WTC11 (cell line): ENCODE data around the gene TCF20. TPM values are rescaled to one million over a fixed set of nuclear protein-coding genes. Genes with fewer than 3 reads are reported as not detected.

ENCODE experiments used
- ATAC-seq: fragments of 200-7000 bp; cut with Tn5 transposase; 2 replicates; pipeline ENCODE4 v1.10.0; 2021; ENCODE audit warnings: mild to moderate bottlenecking, moderate library complexity
- CTCF ChIA-PET: fragments of 300-600 bp; sonication (Branson Sonifier 250); formaldehyde crosslinking; loops from one replicate; lab custom pipeline; 2021; ENCODE audit warnings: antibody characterized with exemption; lab: Charles Lee
- POLR2A ChIA-PET: fragments of 350-600 bp; sonication (Branson Sonifier 250); formaldehyde crosslinking; loops from one replicate; lab custom pipeline; 2021; ENCODE audit warnings: antibody characterized with exemption; lab: Charles Lee
- DNase-seq: peaks from one replicate; pipeline ENCODE4 v3.0.0; 2021; ENCODE audit warnings: low spot score
- H3K27ac Mint-ChIP-seq: 2 replicates; pipeline ENCODE4 v1.8.0; 2021; ENCODE audit warnings: mixed read lengths
- H3K27me3 Mint-ChIP-seq: 2 replicates; pipeline ENCODE4 v1.8.0; 2021; ENCODE audit warnings: low read depth, mild to moderate bottlenecking, moderate library complexity, mixed read lengths
- H3K36me3 Mint-ChIP-seq: 2 replicates; pipeline ENCODE4 v1.8.0; 2021; ENCODE audit warnings: mixed read lengths
- H3K4me1 Mint-ChIP-seq: 2 replicates; pipeline ENCODE4 v1.8.0; 2022; ENCODE audit warnings: mixed read lengths
- H3K4me3 Mint-ChIP-seq: 2 replicates; pipeline ENCODE4 v1.8.0; 2021; ENCODE audit warnings: mild to moderate bottlenecking, moderate library complexity, mixed read lengths
- H3K9me3 Mint-ChIP-seq: 2 replicates; pipeline ENCODE4 v1.8.0; 2021; ENCODE audit warnings: mixed read lengths
- E2F4 ChIP-seq: sonication (generic); formaldehyde crosslinking; IDR thresholded peaks from 2 replicates; pipeline ENCODE4 v1.8.1; 2022; ENCODE audit warnings: low read depth, mild to moderate bottlenecking, moderate library complexity, missing genetic modification reagents, borderline replicate concordance
- ETV6 ChIP-seq: sonication (generic); formaldehyde crosslinking; IDR thresholded peaks from 2 replicates; pipeline ENCODE4 v1.8.1; 2022; ENCODE audit warnings: mild to moderate bottlenecking, missing genetic modification reagents
- GABPB1 ChIP-seq: sonication (generic); formaldehyde crosslinking; IDR thresholded peaks from 2 replicates; pipeline ENCODE4 v1.8.1; 2023; ENCODE audit warnings: mild to moderate bottlenecking, missing genetic modification reagents
- NR1H2 ChIP-seq: sonication (generic); formaldehyde crosslinking; IDR thresholded peaks from 2 replicates; pipeline ENCODE4 v1.9.0; 2021; ENCODE audit warnings: mild to moderate bottlenecking, moderate library complexity, missing genetic modification reagents
- OVOL2 ChIP-seq: fragments of 250-450 bp; sonication (Bioruptor Pico); IDR thresholded peaks from 2 replicates; pipeline ENCODE4 v1.9.0; 2021; ENCODE audit warnings: mild to moderate bottlenecking, borderline replicate concordance
- PRDM15 ChIP-seq: sonication (generic); formaldehyde crosslinking; IDR thresholded peaks from 2 replicates; pipeline ENCODE4 v1.8.0; 2022; ENCODE audit warnings: missing genetic modification reagents
- PREB ChIP-seq: sonication (generic); formaldehyde crosslinking; IDR thresholded peaks from 2 replicates; pipeline ENCODE4 v1.8.1; 2022; ENCODE audit warnings: mild to moderate bottlenecking, missing genetic modification reagents, moderate library complexity, borderline replicate concordance
- PRRX2 ChIP-seq: fragments of 250-450 bp; sonication (Bioruptor Pico); IDR thresholded peaks from 2 replicates; pipeline ENCODE4 v1.8.0; 2021; ENCODE audit warnings: mild to moderate bottlenecking
- RELA ChIP-seq: sonication (generic); formaldehyde crosslinking; IDR thresholded peaks from 2 replicates; pipeline ENCODE4 v1.8.1; 2022; ENCODE audit warnings: missing genetic modification reagents, mild to moderate bottlenecking, borderline replicate concordance
- TCF7 ChIP-seq: sonication (generic); formaldehyde crosslinking; IDR thresholded peaks from 2 replicates; pipeline ENCODE4 v1.8.0; 2022; ENCODE audit warnings: mild to moderate bottlenecking, low read depth, missing genetic modification reagents, moderate library complexity
- TEAD1 ChIP-seq: sonication (generic); formaldehyde crosslinking; IDR thresholded peaks from 2 replicates; pipeline ENCODE4 v1.8.0; 2022; ENCODE audit warnings: mild to moderate bottlenecking, missing genetic modification reagents
- ZBTB21 ChIP-seq: sonication (generic); formaldehyde crosslinking; IDR thresholded peaks from 2 replicates; pipeline ENCODE4 v1.8.1; 2023; ENCODE audit warnings: mild to moderate bottlenecking, missing genetic modification reagents, borderline replicate concordance
- ZNF263 ChIP-seq: sonication (generic); formaldehyde crosslinking; IDR thresholded peaks from 2 replicates; pipeline ENCODE4 v1.8.1; 2022; ENCODE audit warnings: low read depth, mild to moderate bottlenecking, moderate library complexity, missing genetic modification reagents
- ZNF423 ChIP-seq: fragments of 250-450 bp; sonication (Bioruptor Pico); IDR thresholded peaks from 2 replicates; pipeline ENCODE4 v2.1.2; 2022; ENCODE audit warnings: mild to moderate bottlenecking, moderate library complexity
- total RNA-seq: library from RNA; stranded (reverse); gene quantifications from 3 replicates; pipeline ENCODE4 v1.2.3, GENCODE V29; 2021
- TF ChIP-seq, protein P1 (sequence below): sonication (generic); formaldehyde crosslinking; IDR thresholded peaks from 2 replicates; pipeline ENCODE4 v1.8.0; 2023; ENCODE audit warnings: missing genetic modification reagents
- TF ChIP-seq, protein P2 (sequence below): fragments of 250-450 bp; sonication (Bioruptor Pico); IDR thresholded peaks from 2 replicates; pipeline ENCODE4 v1.9.0; 2021; ENCODE audit warnings: moderate library complexity, mild to moderate bottlenecking, inconsistent platforms, borderline replicate concordance
- TF ChIP-seq, protein P3 (sequence below): fragments of 250-450 bp; sonication (Bioruptor Pico); IDR thresholded peaks from 2 replicates; pipeline ENCODE4 v1.9.0; 2021; ENCODE audit warnings: mild to moderate bottlenecking

The TCF20 gene
- total RNA-seq, 1 experiment from 2014 or later = 77.0 TPM

- no peaks in the 10 kb centered on the region for H3K36me3 Mint-ChIP-seq
- H3K27ac Mint-ChIP-seq = no peak overlapping the region
- peaks cover 5% of the 10 kb centered on the region; the same call in 1 of the 2 replicates for H3K27me3 Mint-ChIP-seq
- H3K9me3 Mint-ChIP-seq = no peaks in the 10 kb centered on the region
- H3K4me3 Mint-ChIP-seq = no peak overlapping the region
- H3K4me1 Mint-ChIP-seq = peaks cover 55% of the 10 kb centered on the region
- ATAC-seq = peak; percentile 12
- DNase-seq = no peak
- TF ChIP-seq ZNF423 = peak; percentile 35; the same call in 1 of the 2 replicates
- TF ChIP-seq PRRX2 = no peak
- peak; percentile 30; the same call in 1 of the 2 replicates for TF ChIP-seq ETV6 (CRISPR knock-in tag)
- TF ChIP-seq PREB = no peak
- TF ChIP-seq ZNF263 (CRISPR knock-in tag) = no peak
- TF ChIP-seq E2F4 (CRISPR knock-in tag) = no peak
- peak; percentile 45; the same call in 1 of the 2 replicates for TF ChIP-seq TEAD1 (CRISPR knock-in tag)
- TF ChIP-seq NR1H2 (CRISPR knock-in tag) = no peak
- TF ChIP-seq, protein P1, sequence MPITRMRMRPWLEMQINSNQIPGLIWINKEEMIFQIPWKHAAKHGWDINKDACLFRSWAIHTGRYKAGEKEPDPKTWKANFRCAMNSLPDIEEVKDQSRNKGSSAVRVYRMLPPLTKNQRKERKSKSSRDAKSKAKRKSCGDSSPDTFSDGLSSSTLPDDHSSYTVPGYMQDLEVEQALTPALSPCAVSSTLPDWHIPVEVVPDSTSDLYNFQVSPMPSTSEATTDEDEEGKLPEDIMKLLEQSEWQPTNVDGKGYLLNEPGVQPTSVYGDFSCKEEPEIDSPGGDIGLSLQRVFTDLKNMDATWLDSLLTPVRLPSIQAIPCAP (CRISPR knock-in tag) = no peak
- ChIA-PET POLR2A (interaction anchor here (0.6 kb wide), 1 partner anchor 120 kb away, joined by 5 read pairs; no protein-coding TSS in a partner anchor), CTCF (interaction anchor here (0.8 to 2.8 kb wide), 11 partner anchors 9 to 151 kb away, joined by 3 to 15 read pairs (median 4); no protein-coding TSS in a partner anchor)
Observed at GRCh38 chr22:42292732-42293520, 22.5 kb upstream of the TCF20 start.

- Mint-ChIP-seq H3K36me3 (no peaks in the 10 kb centered on the region), H3K4me1 (peaks cover 42% of the 10 kb centered on the region), H3K27me3 (peaks cover 15% of the 10 kb centered on the region), H3K9me3 (no peaks in the 10 kb centered on the region), H3K27ac (peak overlapping the region; percentile 66; the same call in 1 of the 2 replicates), H3K4me3 (no peak overlapping the region)
- TF ChIP-seq PRDM15 (CRISPR knock-in tag) (no peak), GABPB1 (no peak), ZBTB21 (CRISPR knock-in tag) (no peak), OVOL2 (no peak), PRRX2 (no peak), ETV6 (CRISPR knock-in tag) (no peak), TCF7 (CRISPR knock-in tag) (no peak), RELA (CRISPR knock-in tag) (no peak)
- TF ChIP-seq, protein P2, sequence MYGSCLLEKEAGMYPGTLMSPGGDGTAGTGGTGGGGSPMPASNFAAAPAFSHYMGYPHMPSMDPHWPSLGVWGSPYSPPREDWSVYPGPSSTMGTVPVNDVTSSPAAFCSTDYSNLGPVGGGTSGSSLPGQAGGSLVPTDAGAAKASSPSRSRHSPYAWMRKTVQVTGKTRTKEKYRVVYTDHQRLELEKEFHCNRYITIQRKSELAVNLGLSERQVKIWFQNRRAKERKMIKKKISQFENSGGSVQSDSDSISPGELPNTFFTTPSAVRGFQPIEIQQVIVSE (CRISPR knock-in tag) = no peak
- TF ChIP-seq, protein P3, sequence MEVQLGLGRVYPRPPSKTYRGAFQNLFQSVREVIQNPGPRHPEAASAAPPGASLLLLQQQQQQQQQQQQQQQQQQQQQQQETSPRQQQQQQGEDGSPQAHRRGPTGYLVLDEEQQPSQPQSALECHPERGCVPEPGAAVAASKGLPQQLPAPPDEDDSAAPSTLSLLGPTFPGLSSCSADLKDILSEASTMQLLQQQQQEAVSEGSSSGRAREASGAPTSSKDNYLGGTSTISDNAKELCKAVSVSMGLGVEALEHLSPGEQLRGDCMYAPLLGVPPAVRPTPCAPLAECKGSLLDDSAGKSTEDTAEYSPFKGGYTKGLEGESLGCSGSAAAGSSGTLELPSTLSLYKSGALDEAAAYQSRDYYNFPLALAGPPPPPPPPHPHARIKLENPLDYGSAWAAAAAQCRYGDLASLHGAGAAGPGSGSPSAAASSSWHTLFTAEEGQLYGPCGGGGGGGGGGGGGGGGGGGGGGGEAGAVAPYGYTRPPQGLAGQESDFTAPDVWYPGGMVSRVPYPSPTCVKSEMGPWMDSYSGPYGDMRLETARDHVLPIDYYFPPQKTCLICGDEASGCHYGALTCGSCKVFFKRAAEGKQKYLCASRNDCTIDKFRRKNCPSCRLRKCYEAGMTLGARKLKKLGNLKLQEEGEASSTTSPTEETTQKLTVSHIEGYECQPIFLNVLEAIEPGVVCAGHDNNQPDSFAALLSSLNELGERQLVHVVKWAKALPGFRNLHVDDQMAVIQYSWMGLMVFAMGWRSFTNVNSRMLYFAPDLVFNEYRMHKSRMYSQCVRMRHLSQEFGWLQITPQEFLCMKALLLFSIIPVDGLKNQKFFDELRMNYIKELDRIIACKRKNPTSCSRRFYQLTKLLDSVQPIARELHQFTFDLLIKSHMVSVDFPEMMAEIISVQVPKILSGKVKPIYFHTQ (CRISPR knock-in tag) = no peak
- no peak for ATAC-seq
- POLR2A ChIA-PET = no interaction called here
- no peak for DNase-seq
- CTCF ChIA-PET = no interaction called here
Observed at GRCh38 chr22:42291287-42291686, 20.8 kb upstream of the TCF20 start.
